Nephron (organoid): ENCODE measurements around the gene SPATA1.

ENCODE experiments used
- H3K27ac Mint-ChIP-seq, 3 experiments: 2 replicates each; pipeline ENCODE4 v1.8.0; 2020; ENCODE audit warnings: mixed read lengths in 3 of 3, mild to moderate bottlenecking in 2 of 3, moderate library complexity in 1 of 3
- H3K27me3 Mint-ChIP-seq: 2 replicates; pipeline ENCODE4 v1.8.0; 2021; ENCODE audit warnings: low read depth, mild to moderate bottlenecking, moderate library complexity, mixed read lengths
- H3K36me3 Mint-ChIP-seq: 2 replicates; pipeline ENCODE4 v1.8.0; 2020; ENCODE audit warnings: low read depth, mixed read lengths
- H3K4me1 Mint-ChIP-seq: 2 replicates; pipeline ENCODE4 v1.8.0; 2020; ENCODE audit warnings: mixed read lengths
- H3K4me3 Mint-ChIP-seq, 3 experiments: 2 replicates each; pipeline ENCODE4 v1.8.0; 2020; ENCODE audit warnings: mild to moderate bottlenecking in 3 of 3, mixed read lengths in 3 of 3, moderate library complexity in 2 of 3
- H3K9me3 Mint-ChIP-seq: 2 replicates; pipeline ENCODE4 v1.8.0; 2020; ENCODE audit warnings: mixed read lengths
- TF ChIP-seq, protein P1 (sequence below), 3 experiments: fragments of 200-600 bp; sonication (generic); IDR thresholded peaks; one replicate each; pipeline ENCODE4 v1.5.0; 2021; ENCODE audit warnings: antibody characterized with exemption in 3 of 3; ENCODE audit not compliant: unreplicated experiment in 3 of 3

Gene SPATA1

GRCh38 chr1:84573967-84574842 is 68.0 kb downstream of the SPATA1 start, which contains the start of gene CTBS:
Gene CTBS (minus strand): TSS chr1:84574440. CDS start chr1:84574415, 25 bp downstream.
- peak within 1 kb of the TSS; percentile 92 to 99 (median 98) for H3K27ac Mint-ChIP-seq
- TF ChIP-seq, protein P1, sequence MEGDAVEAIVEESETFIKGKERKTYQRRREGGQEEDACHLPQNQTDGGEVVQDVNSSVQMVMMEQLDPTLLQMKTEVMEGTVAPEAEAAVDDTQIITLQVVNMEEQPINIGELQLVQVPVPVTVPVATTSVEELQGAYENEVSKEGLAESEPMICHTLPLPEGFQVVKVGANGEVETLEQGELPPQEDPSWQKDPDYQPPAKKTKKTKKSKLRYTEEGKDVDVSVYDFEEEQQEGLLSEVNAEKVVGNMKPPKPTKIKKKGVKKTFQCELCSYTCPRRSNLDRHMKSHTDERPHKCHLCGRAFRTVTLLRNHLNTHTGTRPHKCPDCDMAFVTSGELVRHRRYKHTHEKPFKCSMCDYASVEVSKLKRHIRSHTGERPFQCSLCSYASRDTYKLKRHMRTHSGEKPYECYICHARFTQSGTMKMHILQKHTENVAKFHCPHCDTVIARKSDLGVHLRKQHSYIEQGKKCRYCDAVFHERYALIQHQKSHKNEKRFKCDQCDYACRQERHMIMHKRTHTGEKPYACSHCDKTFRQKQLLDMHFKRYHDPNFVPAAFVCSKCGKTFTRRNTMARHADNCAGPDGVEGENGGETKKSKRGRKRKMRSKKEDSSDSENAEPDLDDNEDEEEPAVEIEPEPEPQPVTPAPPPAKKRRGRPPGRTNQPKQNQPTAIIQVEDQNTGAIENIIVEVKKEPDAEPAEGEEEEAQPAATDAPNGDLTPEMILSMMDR (IDR thresholded peaks at IDR 0.05; ENCODE audit: unreplicated experiment in 3 of 3) = no peak
- H3K27me3 Mint-ChIP-seq = peaks cover 3% of the 10 kb centered on the region
- H3K4me3 Mint-ChIP-seq = peak within 1 kb of the TSS; percentile 96 to 98 (median 97)
- H3K4me1 Mint-ChIP-seq = peaks cover 28% of the 10 kb centered on the region
- peaks cover 14% of the 10 kb centered on the region for H3K36me3 Mint-ChIP-seq
- H3K9me3 Mint-ChIP-seq = no peaks in the 10 kb centered on the region

GRCh38 chr1:84574936-84575335 is 68.8 kb downstream of the SPATA1 start:
- Mint-ChIP-seq H3K4me3 (peak overlapping the region; percentile 96 to 98 (median 97)), H3K9me3 (no peaks in the 10 kb centered on the region), H3K27me3 (peaks cover 3% of the 10 kb centered on the region), H3K36me3 (peaks cover 11% of the 10 kb centered on the region), H3K4me1 (peaks cover 28% of the 10 kb centered on the region), H3K27ac (peak overlapping the region; percentile 92 to 98 (median 96))
- TF ChIP-seq, protein P1 (IDR thresholded peaks at IDR 0.05; ENCODE audit: unreplicated experiment in 3 of 3) = no peak

- H3K27ac Mint-ChIP-seq = peak overlapping the region in 2 of 3 experiments; percentile 34 to 48
- no peaks in the 10 kb centered on the region for H3K27me3 Mint-ChIP-seq
- no peaks in the 10 kb centered on the region for H3K36me3 Mint-ChIP-seq
- peaks cover 3% of the 10 kb centered on the region for H3K9me3 Mint-ChIP-seq
- TF ChIP-seq, protein P1 (IDR thresholded peaks at IDR 0.05; ENCODE audit: unreplicated experiment in 3 of 3) = no peak
- peaks cover 35% of the 10 kb centered on the region for H3K4me1 Mint-ChIP-seq
- H3K4me3 Mint-ChIP-seq = no peak overlapping the region
These were observed 75.5 kb downstream of the SPATA1 start for GRCh38 chr1:84581648-84582047.

DNA sequence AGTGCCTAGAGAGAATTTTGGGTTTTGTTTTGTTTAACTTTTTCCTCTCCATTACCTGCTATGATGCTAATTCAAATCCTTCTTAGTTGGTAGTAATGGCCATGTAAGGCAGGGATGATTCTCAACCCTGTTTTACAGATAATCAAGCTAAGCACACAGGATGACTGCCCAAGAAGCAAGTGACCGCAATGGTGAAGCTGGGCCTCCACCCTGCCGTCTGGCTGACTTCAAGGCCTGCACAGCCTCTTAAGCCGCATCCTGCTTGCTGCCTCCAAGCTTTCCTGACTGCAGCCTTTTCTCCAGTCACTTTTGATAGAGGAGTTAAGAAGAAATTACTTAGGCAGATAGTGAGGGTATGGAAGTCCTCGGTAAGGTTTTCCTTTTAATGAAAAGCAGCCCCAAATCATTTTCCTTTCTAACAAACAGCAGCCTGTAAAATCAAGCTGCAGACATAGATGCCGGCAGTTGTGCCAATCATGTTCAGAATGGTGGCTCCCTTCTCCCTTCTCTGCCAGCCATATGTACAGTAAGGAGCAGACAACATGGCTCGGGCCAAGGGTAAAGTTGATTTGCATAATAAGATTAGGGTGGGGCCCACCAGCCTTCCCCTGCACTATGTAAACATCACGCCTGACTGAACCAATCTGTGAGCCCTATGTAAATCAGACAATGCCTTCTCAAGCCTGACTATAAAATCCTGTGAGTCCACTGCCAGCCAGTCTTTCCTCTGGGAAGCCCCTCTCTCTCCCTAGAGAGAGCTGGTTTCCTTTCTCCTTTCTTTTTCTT is 76.8 kb downstream of the SPATA1 start:
- Mint-ChIP-seq H3K4me1 (peaks cover 36% of the 10 kb centered on the region), H3K27ac (peak overlapping the region; percentile 95 to 99 (median 98)), H3K4me3 (peak overlapping the region; percentile 1 to 37 (median 1)), H3K36me3 (no peaks in the 10 kb centered on the region), H3K27me3 (no peaks in the 10 kb centered on the region), H3K9me3 (peaks cover 3% of the 10 kb centered on the region)
- TF ChIP-seq, protein P1 (IDR thresholded peaks at IDR 0.05; ENCODE audit: unreplicated experiment in 3 of 3) = no peak

DNA sequence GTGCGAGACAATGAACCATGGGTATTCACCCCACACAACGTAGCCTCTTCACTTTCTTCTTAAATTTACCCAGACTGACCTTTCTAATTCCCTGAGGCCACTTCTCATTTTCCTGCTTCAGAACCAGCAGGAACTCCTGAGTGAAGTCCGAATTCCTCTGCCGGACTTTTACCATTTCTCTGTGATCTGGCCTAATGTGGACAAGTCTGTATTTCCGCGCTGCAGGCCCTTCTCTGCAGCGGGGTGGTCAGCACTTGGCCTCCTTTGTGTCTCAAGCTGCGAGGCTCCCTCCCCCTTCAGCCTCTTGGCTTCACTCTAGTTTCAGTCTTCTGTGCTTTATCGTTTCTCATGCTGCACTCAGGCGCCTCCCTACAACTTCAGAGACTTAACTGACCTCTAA is 77.5 kb downstream of the SPATA1 start:
- TF ChIP-seq, protein P1 (IDR thresholded peaks at IDR 0.05; ENCODE audit: unreplicated experiment in 3 of 3) = no peak
- Mint-ChIP-seq H3K36me3 (no peaks in the 10 kb centered on the region), H3K4me1 (peaks cover 36% of the 10 kb centered on the region), H3K27ac (peak overlapping the region; percentile 95 to 99 (median 98)), H3K27me3 (no peaks in the 10 kb centered on the region), H3K9me3 (peaks cover 3% of the 10 kb centered on the region), H3K4me3 (peak overlapping the region; percentile 1 to 37 (median 1))
